ENCODE results near the gene CAMK4.
A peak's percentile ranks its signal among the peaks of the same experiment; 100 is the strongest.
"Not testable (repeated sequence)": the region's sequence is repeated elsewhere in the genome, so short reads cannot be mapped to it uniquely, and the experiment has no call there.

Gene CAMK4

GRCh38 chr5:111261610-111262009, 37.4 kb downstream of the CAMK4 start:
- no peak for FAIRE-seq

GRCh38 chr5:111262153-111262552, 38.0 kb downstream of the CAMK4 start:
- no peak for FAIRE-seq

GRCh38 chr5:111262815-111263214, 38.6 kb downstream of the CAMK4 start:
- no peak for FAIRE-seq

GRCh38 chr5:111266491-111266890, 42.3 kb downstream of the CAMK4 start:
- no peak for FAIRE-seq

- no peak for FAIRE-seq
These were observed 44.1 kb downstream of the CAMK4 start for GRCh38 chr5:111268300-111268699.

- no peak for FAIRE-seq
These were observed 47.7 kb downstream of the CAMK4 start for GRCh38 chr5:111271885-111272284.

GRCh38 chr5:111277061-111277460, 52.9 kb downstream of the CAMK4 start:
- FAIRE-seq, result no peak

GRCh38 chr5:111278858-111279504, 54.8 kb downstream of the CAMK4 start:
- peak; percentile 41 for FAIRE-seq

- FAIRE-seq, result no peak
These were observed 56.2 kb downstream of the CAMK4 start for GRCh38 chr5:111280282-111280951.

GRCh38 chr5:111282798-111283197, 58.6 kb downstream of the CAMK4 start:
- FAIRE-seq, result no peak

- FAIRE-seq, result no peak
These were observed 60.6 kb downstream of the CAMK4 start for GRCh38 chr5:111284825-111285224.

GRCh38 chr5:111294551-111294950, 70.4 kb downstream of the CAMK4 start:
- no peak for FAIRE-seq

- no peak for FAIRE-seq
These were observed 71.5 kb downstream of the CAMK4 start for GRCh38 chr5:111295649-111296048.

GRCh38 chr5:111296570-111296969, 72.4 kb downstream of the CAMK4 start:
- no peak for FAIRE-seq

GRCh38 chr5:111299067-111299481, 74.9 kb downstream of the CAMK4 start:
- FAIRE-seq, result no peak

- no peak for FAIRE-seq
These were observed 75.7 kb downstream of the CAMK4 start for GRCh38 chr5:111299831-111300432.

- FAIRE-seq, result no peak
These were observed 77.1 kb downstream of the CAMK4 start for GRCh38 chr5:111301264-111301663.

- FAIRE-seq, result not testable (repeated sequence)
These were observed 77.9 kb downstream of the CAMK4 start for GRCh38 chr5:111302043-111302442.

- FAIRE-seq, result no peak
These were observed 84.8 kb downstream of the CAMK4 start for GRCh38 chr5:111308951-111309350.

- no peak for FAIRE-seq
These were observed 85.2 kb downstream of the CAMK4 start for GRCh38 chr5:111309384-111309783.

GRCh38 chr5:111310711-111311620, 86.8 kb downstream of the CAMK4 start:
- FAIRE-seq, result no peak

GRCh38 chr5:111311666-111312065, 87.5 kb downstream of the CAMK4 start:
- no peak for FAIRE-seq

- FAIRE-seq, result no peak
These were observed 89.0 kb downstream of the CAMK4 start for GRCh38 chr5:111313017-111313724.

Data from G401.6 (cell line).